ENCODE data around the gene KSR2.
"Not testable (repeated sequence)": the region's sequence is repeated elsewhere in the genome, so short reads cannot be mapped to it uniquely, and the experiment has no call there.

The KSR2 gene

GRCh38 chr12:117640511-117640910, 328.3 kb downstream of the KSR2 start:
- TF ChIP-seq CTCF (IDR thresholded peaks at IDR 0.05), result no peak
- Histone ChIP-seq H3K27ac (no peak overlapping the region), H3K36me3 (no peaks in the 10 kb centered on the region), H3K9me3 (peaks cover 0 to 8% (median 0%) of the 10 kb centered on the region in 3 donors), H3K4me3 (no peak overlapping the region), H3K27me3 (no peaks in the 10 kb centered on the region), H3K4me1 (no peaks in the 10 kb centered on the region)
- intact Hi-C loops (cut with DNase I; ENCODE audit: low total_unique reads), result no loop called here
- DNase-seq, result no peak

GRCh38 chr12:117629454-117629853, 339.3 kb downstream of the KSR2 start:
- Histone ChIP-seq H3K9me3 (no peaks in the 10 kb centered on the region), H3K27me3 (no peaks in the 10 kb centered on the region), H3K4me3 (no peak overlapping the region), H3K36me3 (no peaks in the 10 kb centered on the region), H3K4me1 (no peaks in the 10 kb centered on the region), H3K27ac (no peak overlapping the region)
- no peak for DNase-seq
- intact Hi-C loops (cut with DNase I; ENCODE audit: low total_unique reads), result no loop called here
- TF ChIP-seq CTCF (IDR thresholded peaks at IDR 0.05), result no peak

- H3K27ac ChIP-seq; intact Hi-C loops (cut with DNase I; ENCODE audit: low total_unique reads): not testable (repeated sequence)
Observed at GRCh38 chr12:117628711-117629110, 340.1 kb downstream of the KSR2 start.

GRCh38 chr12:117622741-117623140, 346.0 kb downstream of the KSR2 start:
- no peaks in the 10 kb centered on the region for H3K9me3 ChIP-seq
- no peak overlapping the region for H3K4me3 ChIP-seq
- H3K4me1 ChIP-seq, result no peaks in the 10 kb centered on the region
- DNase-seq, result no peak
- H3K27me3 ChIP-seq, result no peaks in the 10 kb centered on the region
- H3K36me3 ChIP-seq, result no peaks in the 10 kb centered on the region
- intact Hi-C loops (cut with DNase I; ENCODE audit: low total_unique reads), result no loop called here
- TF ChIP-seq CTCF (IDR thresholded peaks at IDR 0.05), result no peak
- no peak overlapping the region for H3K27ac ChIP-seq

More at GRCh38 chr12:117628711-117629110, 340.1 kb downstream of the KSR2 start:
- not testable (repeated sequence) for H3K4me3 ChIP-seq, H3K36me3 ChIP-seq, H3K9me3 ChIP-seq, H3K27me3 ChIP-seq, DNase-seq, H3K4me1 ChIP-seq

- H3K36me3 ChIP-seq, result no peaks in the 10 kb centered on the region
- no peak for TF ChIP-seq CTCF (IDR thresholded peaks at IDR 0.05)
- H3K27ac ChIP-seq, result no peak overlapping the region
- no peaks in the 10 kb centered on the region for H3K9me3 ChIP-seq
- H3K27me3 ChIP-seq, result no peaks in the 10 kb centered on the region
- H3K4me3 ChIP-seq, result no peak overlapping the region
- H3K4me1 ChIP-seq, result no peaks in the 10 kb centered on the region
- DNase-seq, result no peak
- intact Hi-C loops (cut with DNase I; ENCODE audit: low total_unique reads), result no loop called here
Observed at GRCh38 chr12:117622087-117622486, 346.7 kb downstream of the KSR2 start.

GRCh38 chr12:117607778-117608177, 361.0 kb downstream of the KSR2 start:
- peaks cover 0 to 3% of the 10 kb centered on the region in 2 donors for H3K27me3 ChIP-seq
- intact Hi-C loops (cut with DNase I; ENCODE audit: low total_unique reads), result no loop called here

More at GRCh38 chr12:117607778-117608177, 361.0 kb downstream of the KSR2 start:
- Histone ChIP-seq H3K4me1 (no peaks in the 10 kb centered on the region), H3K9me3 (no peaks in the 10 kb centered on the region), H3K4me3 (no peak overlapping the region), H3K36me3 (no peaks in the 10 kb centered on the region), H3K27ac (no peak overlapping the region)
- DNase-seq, result no peak
- TF ChIP-seq CTCF (IDR thresholded peaks at IDR 0.05), result no peak
